T-helper 1 cell (primary cell): ENCODE measurements around the gene CEP152.
A peak's percentile ranks its signal among the peaks of the same experiment; 100 is the strongest.
"Not testable (repeated sequence)": the region's sequence is repeated elsewhere in the genome, so short reads cannot be mapped to it uniquely, and the experiment has no call there.

Source experiments
- DNase-seq, 5 donors: peaks; one replicate each; pipeline ENCODE4 v3.0.0-alpha.2; 2012 to 2020

CEP152 gene

DNA sequence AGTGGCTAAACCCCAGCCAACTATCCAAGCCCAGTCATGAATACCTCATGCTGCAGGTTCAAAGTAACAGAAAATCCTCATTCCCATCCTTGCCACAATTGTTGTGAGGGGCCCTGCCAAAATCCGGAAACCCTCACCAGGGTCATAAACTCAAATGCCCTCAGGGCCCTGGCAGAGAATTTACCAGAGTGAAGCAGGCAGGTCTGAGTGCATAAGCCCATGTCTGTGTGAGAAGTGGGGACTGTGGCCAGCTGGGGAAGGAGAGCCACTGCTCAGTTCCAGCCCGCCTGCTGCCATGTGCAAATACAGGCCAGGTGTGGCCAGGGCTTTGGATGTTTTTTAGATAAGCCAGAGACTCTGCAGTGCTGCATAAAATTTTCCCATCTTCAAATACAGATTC is 7.0 kb downstream of the CEP152 start:
- no peak for DNase-seq

DNA sequence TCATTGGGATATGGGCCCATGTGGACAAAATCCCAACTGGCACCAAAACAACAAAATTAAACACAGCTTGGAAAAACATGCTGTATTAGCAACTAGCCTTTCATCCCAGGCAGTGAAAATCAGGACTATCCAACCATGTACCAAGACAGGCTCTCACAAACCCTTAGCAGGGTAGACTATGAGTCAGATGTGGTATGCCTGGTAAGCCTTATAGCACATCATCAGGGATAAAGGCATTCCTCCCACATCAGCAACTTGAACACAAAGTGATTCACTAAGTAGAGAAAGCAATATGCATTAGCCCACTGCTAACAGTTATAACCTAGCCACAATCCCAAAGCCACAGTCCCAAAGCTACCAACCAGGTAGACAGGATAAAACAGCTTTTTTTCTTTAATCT is 8.0 kb downstream of the CEP152 start:
- no peak for DNase-seq

DNA sequence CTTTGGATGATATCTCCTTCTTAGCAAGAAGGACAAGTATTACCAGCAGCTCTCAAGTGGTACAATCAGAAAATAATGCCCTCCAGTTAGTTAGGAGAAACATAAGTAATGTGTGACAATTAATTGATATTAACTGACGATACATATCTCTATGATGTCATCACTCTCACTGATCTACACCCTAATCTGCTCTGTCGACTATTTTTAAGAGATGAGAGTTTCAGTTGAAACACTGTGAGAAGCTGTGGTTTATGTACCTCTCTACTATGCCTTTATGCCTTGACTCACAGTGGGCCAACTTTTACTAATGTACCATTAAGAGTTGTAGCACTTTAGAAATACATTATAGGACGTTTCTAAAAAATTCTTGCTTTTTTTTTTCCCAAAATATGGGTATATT is 8.6 kb downstream of the CEP152 start:
- no peak for DNase-seq

DNA sequence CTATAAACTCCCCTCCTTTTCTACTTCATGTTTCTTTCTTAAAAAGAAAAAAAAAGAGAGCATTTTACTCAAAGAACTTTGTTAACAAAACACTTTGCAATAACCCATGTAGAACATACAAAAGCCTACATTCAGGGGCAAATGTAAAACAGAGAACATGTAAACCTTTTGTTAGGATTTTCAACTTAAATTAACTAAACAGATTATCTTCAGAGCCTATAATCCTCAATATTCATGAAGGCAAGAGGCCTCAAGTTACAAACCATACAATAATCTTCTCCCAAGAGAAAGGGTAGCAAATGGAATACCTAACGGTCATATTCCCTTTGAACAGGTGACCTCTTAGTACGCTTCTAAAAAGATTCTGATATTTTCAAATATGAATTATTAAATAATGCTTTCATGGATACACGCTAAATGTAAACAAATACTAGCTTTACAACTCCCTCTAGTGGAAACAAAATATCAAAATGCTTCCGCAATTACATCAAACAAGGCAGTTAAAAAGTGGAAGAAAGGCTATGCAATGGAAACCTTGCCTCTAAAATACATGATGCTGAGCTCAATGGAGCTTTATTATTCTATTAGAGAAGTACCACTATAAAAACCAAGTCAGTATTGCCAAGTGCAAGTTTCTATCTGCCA is 9.9 kb downstream of the CEP152 start:
- no peak for DNase-seq

DNA sequence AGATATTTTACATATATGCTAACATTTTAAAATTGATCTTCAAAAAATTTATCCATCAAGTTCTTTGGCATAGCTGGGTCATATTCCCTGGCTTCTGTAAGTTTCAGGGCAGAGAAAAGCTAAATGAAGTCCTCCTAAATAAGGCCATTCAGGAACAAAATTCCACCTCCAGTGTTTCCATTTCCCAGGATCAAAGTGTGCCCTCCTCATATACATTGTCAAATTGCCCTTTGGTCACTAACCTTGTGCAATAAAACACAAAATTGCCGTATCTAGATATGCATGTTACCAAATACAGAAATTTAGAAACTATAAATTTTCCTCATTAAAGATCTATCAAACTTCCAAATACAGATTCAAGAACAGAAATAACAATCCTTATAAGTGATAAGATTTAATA is 10.6 kb downstream of the CEP152 start:
- DNase-seq = no peak

DNA sequence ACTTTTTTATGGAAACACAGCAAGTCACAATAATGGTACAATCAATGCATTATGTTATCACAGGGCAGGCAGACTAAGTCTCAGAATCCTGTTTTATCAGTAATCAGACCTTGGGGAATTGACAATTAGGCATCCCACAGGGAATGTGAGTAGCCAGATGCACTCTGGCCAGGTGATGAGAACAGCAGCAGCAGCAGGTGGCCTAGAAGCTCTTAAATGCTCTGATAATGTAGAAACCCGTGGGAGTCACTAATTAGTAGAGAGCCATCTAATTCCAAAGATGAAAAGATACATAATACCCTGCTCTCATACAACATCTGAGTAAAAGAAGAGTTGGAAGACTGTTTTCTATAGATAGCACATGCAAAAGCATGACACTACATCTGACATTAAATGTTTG is 12.6 kb downstream of the CEP152 start:
- DNase-seq = no peak

DNA sequence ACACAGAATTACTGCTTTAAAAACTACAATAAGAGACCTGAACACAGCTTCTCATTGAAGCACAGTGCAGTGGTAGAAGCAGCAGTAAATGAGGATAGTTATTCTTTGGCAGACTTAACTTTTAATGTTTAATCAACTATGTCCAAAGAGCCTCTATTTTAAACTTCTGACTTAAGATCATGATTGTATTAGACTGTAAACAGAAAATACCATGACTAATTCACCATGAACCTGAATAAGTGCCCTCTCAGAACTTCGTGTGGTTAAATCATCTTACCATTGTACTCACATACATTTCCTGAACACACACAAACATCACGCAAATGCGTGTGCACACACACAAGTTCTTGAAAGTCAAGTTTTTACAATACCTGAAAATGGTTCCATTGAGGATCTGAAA is 13.9 kb downstream of the CEP152 start:
- peak in 1 of 5 donors; percentile 16 for DNase-seq

DNA sequence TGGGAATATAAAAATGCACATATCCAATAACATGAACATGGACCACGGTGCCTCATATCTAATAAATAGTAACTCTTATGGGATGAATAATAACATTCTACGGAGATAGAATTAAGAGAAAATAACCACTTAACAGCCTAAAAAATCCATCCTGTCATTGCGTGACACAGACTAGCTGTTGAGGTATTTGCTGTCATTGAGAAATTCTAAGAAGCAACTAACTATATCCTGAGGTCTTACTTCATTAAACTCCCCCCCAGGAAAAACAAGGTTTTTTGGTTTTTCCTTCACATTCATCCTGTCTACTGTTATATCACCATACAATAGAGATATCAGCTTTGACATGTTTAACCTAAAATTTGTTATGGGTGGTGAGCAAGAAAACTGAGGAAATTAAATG is 14.3 kb downstream of the CEP152 start:
- DNase-seq = no peak

DNA sequence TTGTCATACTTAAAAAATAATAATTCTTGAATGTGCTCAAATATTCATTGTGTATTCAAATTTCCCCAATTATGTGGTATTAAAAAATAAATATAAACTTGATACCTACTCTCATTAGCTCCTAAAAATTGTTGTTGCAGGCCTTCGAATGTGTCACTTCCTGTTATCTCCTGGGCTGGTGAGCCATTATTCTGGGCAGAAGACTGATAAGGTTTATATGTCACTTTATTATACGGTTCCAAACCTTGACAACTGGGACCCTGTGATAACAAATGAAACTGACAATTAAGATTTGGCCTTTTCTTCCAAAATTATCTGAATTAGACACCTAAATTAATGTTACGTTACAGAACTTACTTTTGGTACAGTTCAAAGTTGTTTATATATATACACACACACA is 15.0 kb downstream of the CEP152 start:
- no peak for DNase-seq

DNA sequence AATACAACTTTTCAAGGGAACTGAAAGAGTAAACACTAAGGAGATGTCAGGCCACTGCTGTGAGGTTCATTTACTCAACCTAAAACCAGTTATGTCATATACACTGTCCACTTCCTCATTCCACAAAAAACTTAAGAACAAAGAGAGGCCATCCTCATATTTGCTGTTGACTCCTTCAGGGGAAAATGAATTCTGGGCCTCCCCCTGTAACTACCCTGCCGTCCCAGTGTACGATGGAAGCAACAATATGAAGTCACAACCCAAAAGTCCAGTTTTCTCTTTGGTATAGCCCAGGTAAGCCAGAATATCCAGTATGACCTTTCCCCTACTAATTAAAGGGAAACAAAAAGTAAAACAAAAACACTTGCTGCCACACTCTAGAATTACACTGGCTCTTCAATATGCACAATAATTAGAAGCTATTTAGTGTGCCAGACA is 16.2 kb downstream of the CEP152 start:
- DNase-seq = no peak

DNA sequence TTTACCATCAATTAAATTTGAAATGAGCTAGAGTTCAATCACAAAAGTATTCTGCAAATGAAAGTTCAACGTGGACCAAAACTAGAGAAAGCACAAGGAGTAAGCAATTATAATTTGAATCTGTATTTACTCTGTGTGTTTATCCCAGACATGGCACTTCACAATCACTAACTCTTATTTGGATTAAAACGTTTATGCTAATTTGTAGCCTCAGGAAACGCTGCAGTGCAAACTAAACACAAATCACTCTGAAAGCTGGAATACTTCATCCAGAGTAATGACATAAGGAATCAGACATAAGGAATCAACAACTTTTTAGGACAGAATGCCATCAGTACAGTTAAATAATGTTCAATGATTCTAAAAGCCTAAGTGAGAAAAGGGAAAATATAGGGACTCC is 18.5 kb downstream of the CEP152 start:
- DNase-seq = no peak

DNA sequence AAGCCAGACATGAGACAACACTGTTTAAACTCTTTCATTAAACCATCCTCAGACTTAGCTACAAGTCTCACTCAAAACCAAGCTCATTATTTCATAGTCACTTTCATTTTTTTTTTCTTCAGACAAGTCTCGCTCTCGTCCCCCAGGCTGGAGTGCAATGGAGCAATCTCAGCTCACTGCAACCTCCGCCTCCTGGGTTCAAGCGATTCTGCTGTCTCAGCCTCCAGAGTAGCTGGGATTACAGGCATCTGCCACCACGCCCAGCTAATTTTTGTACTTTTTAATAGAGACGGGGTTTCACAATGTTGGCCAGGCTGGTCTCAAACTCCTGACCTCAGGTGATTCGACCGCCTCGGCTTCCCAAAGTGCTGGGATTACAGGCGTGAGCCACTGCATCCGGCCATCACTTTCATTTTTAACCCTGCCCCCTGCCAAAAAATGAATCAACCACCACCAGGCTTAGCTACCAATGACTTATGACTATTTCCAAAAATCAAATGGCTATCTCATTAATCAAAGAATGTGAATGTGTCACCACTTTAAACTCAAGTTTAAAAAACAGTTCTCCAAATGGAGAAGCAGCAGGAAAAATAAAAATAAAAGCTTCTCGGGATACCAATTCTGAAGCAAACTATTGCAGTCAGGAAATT is 20.3 kb downstream of the CEP152 start:
- not testable (repeated sequence) for DNase-seq

DNA sequence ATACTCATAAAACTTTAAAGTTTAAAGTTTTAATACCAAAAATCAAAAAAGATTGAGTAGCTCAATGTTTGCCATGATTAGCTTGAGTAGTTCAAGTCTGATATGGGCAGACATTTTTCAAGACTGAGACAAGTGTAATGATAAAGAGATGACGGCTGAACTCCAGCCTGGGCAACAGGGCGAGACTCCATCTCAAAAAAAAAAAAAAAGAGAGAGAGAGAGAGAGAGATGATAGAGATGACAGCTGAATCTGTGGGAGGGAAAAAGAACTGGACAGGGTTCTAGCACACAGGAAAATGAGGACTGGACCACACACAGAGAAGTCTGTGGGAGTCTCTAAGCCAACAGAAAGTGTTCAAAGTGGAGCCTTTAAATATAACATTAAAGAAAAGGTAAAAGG is 25.2 kb downstream of the CEP152 start:
- DNase-seq = no peak

DNA sequence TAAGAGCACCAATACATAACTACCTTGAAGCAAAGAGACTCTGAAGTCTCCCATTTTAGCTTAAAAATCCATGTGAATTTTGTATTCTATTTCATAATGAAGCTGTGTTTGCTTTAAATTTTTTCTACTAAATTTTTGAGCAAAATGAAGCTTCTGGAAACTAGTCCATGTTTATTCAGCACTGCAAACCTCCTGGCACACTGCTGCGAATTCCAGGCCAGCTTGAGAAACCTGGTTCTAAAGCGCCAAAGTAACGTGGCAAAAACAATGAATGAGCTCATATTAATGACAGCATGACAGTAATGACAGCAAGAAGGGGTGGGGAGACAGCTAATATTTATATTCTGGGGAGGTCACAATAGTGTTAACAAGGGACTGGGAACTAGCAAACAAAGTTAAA is 25.7 kb downstream of the CEP152 start:
- DNase-seq = no peak

DNA sequence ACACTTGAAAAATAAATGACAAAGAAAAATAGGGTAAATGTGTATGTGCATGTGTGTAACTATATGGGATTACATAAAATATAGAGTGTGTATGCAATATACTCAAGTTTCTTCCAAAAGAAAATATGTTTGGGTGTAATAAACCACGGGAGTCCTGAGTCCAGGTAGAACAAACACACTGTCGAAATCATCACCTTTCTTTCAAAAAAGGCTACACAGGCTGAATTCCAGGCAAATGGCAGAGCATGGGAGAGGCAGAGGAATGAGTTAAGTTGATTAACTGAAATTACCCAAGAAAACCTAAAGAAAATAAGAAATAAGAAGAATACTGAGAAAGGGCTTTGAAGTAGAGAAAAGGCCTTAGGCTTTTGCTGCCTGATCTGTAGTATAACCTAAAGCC is 26.1 kb downstream of the CEP152 start:
- no peak for DNase-seq

DNA sequence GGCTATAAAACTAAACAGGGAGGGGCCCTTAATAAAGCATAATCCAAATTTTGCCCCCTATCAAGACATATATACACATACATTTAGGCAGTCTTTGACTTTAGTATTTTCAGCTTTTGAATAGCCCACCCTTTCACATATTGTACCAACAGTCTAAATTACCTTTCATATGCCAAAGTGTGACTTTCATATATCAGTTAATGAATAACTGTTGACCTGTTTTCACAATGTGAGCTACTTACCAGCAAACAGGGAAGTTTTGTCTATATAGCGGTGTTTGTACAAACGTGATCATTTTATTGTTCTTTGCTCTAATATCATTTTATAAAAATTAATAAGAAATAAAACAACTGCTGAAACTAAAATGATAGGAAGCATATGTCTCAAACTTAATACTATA is 28.0 kb downstream of the CEP152 start:
- no peak for DNase-seq

DNA sequence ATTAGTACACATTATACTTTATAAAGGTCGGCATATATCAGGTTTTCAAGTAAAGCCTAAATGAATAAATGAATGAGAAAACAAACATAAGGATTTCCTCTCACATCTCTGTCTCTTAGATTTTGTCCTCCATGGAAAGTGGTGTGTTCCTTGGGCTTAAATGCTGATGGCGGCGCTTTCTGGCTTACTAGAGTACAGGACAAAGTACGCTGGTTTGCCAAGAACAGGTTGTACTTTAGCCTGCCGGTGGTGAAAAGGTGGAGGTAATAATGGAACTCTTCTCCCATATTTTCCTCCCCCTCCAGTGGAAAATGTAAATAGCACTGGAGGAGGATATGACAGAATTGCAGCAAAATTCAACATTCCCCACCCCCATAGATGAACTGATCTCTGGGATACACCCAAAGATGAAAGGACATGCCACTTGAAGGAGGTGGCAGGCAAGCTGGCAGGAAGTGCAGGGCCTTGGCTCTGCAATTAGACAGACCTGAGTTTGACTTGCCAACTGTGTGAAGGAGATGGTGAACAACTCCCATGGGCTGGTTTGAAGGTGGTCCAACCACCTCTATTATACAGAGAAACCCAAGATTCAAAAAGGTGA is 29.3 kb downstream of the CEP152 start:
- DNase-seq = no peak

DNA sequence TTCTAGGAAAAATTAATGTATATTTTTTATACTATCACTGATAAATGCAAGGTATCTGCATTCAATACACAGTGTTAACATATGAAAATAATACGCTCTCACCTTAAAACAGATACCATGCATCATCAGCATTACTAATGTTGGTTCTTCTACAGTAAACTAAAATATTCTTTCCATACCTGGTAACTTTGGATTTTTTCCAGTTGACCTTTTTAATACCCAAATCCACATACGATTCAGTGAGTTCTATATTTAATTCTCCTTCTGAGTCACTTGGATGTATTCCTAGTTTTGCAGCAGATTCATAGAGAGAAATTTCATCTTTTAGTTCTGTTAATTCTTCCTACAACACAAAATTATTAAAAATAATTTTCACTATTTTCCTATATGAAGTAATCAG is 29.9 kb downstream of the CEP152 start:
- DNase-seq = no peak

DNA sequence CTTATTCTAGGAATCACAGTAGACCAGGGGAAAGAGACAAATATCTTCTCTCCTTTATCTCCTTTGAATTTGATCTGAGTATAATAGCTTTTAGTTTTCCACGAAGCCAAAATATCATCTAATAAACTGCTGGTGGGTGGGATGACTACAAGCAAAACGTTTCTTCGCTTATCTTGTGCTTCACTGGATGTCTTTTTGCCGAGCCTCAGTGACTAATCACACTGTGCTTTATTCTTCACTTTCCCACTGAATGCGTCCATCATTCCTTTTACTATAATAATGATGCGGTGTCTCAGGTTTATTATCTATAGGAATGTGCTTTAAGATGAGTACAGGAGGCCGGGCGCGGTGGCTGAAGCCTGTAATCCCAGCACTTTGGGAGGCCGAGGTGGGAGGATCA is 32.5 kb downstream of the CEP152 start:
- DNase-seq = no peak

DNA sequence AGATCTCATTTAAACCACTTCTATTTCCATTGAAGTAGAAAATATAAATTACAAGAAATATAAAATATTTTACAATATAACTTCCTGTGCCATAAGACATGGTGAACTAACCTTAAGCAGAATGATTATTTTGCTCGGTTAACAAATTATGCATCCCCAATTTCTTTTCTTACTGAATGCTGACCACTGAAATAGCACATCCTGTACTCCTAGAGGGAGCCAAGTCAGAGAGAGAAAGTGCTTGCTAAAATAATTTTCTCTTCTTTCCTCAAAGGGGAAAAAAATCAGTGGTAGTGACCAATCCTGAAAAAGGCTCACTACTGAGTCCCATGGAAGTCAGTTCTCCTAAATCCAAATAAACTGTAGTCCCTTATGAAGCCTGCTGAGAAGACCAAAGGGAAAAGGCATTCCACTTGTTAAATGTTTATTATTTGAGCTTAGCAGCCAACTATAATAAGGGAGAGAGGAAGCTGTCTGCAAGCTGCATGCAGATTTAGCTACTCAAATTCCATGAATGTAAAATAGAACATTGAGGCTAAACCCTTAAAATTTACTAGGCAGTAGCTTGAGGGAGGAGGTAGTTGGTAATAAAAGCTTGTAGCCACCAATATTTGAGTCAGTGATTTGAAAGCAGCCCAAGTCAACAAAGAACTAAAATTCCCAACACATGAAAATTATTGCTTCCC is 33.1 kb downstream of the CEP152 start:
- no peak for DNase-seq

DNA sequence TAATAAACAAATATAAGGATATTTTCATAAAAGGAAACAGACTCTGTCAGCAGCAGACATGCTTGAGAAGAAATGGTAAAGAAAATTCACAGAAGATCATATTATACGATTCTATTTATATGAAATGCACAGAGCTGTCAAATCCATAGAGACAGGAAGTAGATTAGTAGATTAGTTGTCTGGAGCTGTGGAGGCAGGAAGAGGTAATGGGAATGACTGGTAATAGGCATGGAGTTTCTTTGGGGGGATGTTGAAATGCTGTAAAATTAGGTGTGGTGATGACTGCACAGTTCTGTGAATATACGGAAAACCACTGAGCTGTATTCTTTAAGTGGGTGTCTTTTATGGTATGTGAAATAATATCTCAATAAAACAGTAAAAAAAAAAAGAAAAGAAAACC is 35.3 kb downstream of the CEP152 start:
- no peak for DNase-seq

DNA sequence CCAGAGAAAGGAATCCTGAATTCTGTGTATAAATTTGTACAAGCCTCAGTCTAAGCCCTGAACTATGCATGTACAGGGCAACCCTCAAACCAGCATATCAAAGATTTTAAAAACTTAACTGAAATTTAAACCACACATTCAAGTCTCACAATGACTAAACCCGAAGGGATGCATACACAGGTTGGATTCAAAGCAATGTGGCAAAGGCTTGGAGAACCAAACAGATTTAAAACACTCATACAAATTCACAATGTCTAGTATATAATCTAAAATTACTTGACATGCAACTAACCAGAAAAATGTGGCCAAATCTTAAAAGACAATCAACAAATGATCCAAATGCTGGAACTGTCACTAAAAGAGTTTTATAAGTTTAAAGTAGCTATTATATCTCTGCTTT is 36.4 kb downstream of the CEP152 start:
- peak in 1 of 5 donors; percentile 9 for DNase-seq

DNA sequence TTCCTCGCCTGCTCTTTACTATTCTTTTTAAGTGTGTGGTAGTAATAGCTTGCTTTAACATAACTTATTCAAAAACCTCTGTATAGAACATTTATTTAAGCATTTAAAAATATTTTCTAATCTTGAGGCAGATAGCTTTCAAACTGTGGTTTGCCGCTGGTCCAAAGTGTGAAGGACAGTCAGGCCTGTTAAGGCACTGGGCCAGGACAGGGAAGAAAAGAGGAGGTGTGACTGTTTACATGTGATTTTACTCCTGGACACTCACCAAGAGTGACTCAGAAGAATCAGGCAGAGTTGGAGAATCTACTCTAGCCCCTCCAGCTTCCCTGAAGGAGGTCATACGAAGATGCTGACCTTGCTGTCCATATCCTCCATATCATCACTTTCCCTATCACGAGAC is 44.7 kb downstream of the CEP152 start:
- no peak for DNase-seq

DNA sequence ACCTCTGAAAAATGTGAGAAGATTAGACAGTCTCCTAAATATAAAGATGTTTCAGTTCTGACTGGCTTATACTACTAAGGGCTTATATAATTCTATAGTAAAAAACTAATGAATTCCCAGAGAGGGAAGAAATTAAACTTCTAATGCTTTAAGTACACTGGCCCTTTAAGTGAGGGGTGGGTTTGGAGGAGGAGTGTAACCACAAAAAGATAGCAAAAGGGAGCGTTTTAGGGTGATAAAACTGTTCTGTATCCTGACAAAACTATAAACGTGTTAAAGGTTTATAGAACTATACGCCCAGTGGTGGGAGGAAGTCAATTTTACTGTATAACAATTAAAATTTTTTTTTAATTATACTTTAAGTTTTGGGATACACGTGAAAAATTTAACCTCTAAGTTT is 45.8 kb downstream of the CEP152 start:
- DNase-seq = no peak
